T-helper 9 cell (primary cell): ENCODE results near the gene ADAMTS14.

Experiments used
- DNase-seq: peaks from one replicate; pipeline ENCODE4 v3.0.0-alpha.2; 2020

The ADAMTS14 gene

GRCh38 chr10:70774810-70775678 lies 102.7 kb downstream of the ADAMTS14 start:
- DNase-seq, result no peak

- no peak for DNase-seq
These were observed 103.6 kb downstream of the ADAMTS14 start for GRCh38 chr10:70775679-70776454.

DNA sequence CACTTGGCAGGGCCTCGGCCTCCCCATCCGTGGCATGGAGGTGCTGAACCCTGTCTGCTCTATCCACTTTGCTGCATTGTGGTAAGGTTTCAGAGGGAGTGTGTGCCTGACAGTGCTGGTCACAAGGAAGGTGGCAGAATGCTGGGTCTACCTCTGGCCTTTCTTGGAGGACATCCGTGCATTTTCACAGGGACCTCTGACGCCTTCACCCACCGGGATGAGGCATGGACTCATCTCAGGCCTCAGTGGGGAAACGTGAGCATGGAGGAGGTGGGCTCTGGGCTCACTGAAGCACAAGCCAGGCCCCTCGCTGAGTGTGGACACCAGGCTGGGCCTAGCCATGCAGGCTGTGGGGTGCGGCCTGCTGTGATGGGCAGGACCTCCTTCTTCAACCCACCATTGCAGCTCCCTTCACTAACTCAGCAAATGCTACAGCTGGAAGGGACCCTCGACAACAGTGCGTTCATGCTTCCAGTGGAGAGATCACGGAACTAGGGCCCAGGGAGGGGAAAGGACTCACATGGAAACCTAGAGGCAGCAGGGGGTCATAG lies 104.2 kb downstream of the ADAMTS14 start:
- DNase-seq, result no peak

DNA sequence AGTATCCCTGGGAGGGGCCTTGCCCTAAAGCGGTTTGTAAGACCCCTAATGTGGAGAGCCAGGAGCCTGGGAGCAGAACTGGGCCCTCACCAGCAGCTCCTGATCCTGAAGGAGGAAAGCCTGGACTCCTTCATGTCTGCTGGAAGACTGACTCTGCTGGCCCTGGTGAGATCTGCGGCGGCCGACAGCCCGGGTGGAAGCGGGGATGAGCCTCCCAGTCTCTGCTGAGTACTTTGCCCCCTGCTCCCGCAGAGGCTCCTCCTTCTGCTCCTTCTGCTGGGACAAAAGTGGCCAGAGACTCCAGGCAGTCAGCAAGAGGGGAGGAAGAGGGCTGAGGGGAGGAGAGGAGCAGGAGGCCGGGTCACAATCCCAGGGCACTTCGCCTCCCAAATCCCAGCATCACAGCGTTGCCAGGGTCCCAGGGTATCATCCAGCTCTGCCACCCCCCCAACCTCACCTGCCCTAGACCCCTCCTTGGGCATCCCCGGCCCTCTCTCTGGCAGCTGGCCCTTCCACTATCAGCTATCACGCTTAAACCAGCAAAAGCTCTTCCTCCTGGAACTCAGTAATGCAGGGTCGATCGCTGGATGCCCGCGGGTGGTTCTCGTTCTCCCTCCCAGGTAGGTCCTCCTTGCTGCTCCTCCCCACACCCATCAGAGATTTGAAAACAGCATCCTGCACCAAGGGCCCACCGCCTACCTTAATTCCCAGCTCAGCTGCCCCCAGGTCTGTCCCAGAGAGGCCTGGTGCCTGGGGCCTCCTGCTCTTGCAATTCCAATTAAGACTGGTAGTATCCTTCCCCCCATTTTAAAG lies 105.0 kb downstream of the ADAMTS14 start:
- no peak for DNase-seq

GRCh38 chr10:70778267-70778924 lies 106.1 kb downstream of the ADAMTS14 start:
- DNase-seq, result no peak

DNA sequence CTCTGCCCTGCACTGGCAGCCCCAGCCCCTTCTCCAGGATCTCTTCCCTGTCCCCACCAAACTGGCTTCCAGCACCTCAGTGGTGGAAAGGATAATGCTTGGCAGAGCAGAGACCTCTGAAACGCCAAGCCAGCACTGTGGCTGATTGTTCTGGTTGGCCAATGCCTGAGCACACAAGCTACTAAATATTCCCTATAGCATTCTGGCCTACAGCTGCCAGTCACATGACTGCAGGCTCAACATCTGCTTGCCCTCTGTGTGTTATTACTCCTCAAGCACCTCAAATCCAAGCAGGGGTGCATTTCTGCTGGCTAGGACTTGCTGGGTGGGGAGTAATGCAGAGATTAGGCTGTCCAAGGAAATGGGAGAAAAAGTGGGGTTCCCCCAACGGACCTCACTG lies 106.8 kb downstream of the ADAMTS14 start:
- DNase-seq, result no peak

DNA sequence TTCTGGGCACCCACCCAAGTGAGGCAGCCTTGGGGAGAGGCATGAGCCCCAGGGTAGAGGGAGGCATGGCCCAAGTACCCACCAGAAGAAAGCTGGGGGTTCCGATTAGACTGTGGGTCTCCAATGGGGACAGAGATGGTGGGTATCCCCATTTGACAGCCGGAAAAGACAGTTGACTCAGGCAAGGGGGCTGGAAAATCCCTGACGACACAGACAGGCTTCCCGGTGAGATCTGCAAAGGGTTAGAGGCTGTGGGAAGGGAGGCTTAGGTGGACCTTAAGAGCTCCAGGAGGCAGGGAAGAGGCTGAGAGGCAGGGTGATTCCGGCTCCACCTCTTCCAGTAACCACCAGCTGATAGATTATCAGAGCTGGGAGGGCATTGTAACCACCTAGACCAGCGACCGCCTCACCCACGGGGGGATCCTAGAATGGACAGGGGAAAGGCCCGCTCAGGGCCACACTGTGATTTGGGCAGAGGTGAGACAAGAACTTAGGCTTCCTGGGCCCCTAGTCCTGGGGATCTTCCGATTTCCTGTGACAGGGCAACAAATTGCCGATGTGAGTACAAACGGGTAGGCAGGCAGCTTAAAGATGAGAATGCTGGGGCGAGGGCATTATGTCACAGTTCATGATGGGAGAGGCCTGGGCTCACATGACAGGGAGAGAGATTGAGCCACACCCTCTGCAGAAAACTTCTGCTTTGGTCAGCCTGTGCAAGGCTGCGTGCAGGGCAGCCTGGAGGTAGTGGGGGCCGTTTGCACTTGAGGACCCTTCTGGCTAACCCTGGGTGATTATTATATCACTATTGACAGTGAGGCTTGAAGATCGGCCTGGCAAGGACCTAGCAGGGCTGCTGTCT lies 107.4 kb downstream of the ADAMTS14 start:
- no peak for DNase-seq

DNA sequence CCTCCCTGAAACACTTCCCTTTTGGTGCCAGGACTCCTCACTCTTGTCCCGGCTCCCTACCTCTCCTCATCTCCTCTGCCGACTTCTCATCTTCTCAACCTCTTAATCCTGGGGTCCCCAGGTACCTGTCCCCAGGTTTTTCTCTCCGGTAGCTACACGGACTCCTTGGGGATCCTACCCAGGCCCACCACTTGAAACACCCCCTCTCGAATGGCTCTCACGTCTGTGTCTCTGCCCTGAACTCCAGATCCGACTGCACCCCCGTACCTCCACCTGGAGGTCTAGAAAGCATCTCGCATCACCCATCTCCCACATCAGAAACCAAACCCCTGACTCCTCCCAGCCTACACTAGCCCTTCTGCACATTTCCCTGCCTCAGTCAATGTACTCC lies 108.1 kb downstream of the ADAMTS14 start:
- DNase-seq, result no peak

GRCh38 chr10:70780772-70781171 lies 108.5 kb downstream of the ADAMTS14 start:
- no peak for DNase-seq

DNA sequence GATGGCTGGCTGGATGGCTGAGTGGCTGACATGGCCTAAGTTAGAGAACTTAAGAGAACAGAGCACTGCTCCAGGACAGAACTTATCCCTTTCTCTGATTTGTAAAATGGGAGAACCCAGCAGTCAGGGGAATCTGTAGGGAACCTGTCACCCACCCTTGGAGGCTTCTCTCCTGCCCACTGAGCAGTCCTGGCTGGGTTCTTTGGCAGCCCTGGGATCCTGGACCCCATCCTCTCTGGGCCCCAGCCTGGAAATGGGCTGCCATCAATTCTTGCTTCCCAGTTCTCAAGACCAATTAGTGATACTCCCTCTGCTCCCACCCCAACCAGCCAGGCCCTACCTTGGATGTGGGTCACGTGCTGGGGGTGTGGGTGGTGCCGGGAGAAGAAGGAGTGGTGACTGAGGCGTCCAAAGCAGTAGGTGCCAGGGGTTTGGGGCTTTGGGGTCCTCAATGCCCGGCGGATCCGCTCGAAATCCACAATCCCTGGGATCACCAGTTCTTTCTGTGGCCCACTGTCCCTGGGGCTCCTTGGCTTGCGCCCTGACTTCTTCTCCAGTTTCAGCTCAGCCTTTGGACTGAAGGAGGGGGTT lies 109.2 kb downstream of the ADAMTS14 start:
- DNase-seq, result no peak

DNA sequence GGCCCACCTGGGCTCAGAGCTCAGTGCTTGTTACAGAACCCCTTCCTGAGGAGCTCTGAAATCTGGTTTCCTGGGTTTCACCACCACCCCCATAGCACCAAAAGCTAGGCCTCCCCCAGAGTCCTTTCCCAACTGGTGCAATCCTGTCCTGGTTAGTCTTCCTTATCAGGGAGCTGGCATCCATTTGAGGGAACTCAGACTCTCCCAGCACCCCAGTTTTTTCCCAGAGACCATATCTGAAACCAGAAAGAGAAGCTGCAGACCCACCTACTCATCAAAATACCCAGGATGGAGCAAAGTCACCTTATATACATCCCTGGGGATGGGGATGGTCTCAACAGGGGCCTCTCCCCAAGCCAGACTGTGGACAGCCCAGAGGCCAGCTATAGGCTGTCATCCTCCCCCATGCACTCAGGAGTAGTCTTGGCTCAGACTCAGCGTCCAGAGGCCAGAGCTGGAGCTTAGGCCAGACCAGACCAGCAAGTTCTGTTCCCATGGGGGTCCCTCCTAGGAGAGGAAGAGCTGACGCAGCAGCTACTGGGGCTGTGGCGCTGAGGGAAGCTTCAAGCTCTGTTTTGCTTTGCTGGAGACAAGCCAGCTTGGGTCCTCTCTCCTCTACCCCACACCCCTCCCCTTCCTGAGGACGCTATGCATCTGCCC lies 109.9 kb downstream of the ADAMTS14 start:
- DNase-seq, result no peak

DNA sequence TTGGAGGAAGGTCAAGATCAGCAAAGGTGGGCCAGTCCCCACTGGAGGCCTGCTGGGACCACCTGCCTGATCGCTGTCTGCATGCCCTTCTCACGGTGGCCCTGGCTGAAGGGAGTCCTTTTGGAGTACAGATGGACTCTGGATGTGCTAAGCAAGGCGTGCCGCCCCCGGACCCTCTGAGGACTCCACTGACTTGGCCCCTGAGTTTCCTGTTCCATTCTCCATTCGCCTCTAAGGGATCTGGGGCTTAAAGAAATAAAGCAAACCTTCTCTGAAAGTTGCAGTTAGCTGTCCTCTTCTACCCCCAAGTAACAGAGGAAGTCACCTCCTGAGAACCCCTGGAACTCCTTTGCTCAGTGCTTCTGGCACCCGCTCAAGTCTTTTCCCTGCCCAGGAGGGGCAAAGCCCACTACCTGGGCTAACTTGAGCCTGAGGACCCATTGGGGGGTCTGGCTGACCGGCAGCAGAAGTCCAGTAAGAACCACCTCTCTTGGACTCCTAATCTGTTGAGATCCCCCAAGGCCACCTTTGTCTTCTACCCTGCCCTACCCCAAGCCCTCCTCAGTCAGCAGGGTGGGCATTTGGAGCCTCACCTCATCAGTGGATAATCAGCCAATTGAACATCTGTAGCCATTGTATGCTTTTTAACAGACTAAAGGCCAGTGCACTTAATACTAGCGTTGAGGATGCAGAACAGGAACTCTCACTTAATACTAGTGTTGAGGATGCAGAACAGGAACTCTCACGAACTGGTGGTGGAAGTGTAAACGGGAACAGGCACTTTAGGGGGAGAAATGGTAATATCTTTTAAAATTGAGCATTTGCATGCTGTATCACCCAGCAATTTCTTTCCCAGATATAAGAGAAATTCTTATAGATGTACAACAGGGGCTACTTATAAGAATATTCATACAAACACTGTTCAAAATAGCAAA lies 110.7 kb downstream of the ADAMTS14 start:
- DNase-seq, result no peak

- no peak for DNase-seq
These were observed 111.7 kb downstream of the ADAMTS14 start for GRCh38 chr10:70784016-70784415.

DNA sequence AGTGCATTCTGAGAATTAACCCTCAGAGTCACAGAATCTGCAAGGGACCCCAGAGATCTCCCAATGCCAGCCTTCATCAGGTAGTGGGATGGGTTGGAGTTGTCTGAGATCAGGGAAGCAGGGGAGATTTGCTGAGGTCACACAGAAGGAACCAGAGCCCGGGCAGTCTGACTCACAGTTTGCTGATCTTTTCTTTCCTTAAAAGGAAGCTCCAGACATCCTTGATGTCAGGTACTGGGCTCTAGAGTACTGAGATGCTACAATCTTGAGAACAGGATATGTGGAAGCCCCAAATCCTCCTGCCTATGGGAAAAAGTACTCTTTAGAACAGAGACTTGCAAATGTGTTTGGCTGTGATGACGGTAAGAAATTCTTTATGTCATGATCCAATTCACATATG lies 112.2 kb downstream of the ADAMTS14 start:
- DNase-seq, result no peak

DNA sequence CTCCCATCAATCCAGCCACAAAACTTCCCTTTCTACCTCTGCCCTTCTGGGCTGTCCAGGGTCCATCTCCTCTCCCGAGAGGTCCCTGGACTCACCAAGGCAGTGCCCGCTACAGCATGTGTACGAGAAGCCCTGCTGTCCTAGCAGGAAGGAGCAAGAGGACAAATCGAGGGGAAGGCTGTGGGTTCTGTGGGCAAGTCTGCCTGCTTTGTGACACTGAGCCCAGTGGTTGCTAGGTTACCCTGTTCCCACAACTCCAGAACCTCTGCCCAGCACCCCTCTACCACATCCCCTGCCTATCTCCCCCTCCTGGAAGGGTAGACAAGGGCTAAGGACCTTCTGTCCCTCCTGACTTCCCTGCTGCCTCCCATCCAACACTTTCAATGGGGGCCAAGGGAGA lies 112.9 kb downstream of the ADAMTS14 start, which contains the start of gene TBATA:
Gene TBATA, minus strand, starts transcription at position 188 of the 400 bp plus-strand sequence. CDS start 1,998 bp downstream, outside the sequence.
- no peak for DNase-seq

DNA sequence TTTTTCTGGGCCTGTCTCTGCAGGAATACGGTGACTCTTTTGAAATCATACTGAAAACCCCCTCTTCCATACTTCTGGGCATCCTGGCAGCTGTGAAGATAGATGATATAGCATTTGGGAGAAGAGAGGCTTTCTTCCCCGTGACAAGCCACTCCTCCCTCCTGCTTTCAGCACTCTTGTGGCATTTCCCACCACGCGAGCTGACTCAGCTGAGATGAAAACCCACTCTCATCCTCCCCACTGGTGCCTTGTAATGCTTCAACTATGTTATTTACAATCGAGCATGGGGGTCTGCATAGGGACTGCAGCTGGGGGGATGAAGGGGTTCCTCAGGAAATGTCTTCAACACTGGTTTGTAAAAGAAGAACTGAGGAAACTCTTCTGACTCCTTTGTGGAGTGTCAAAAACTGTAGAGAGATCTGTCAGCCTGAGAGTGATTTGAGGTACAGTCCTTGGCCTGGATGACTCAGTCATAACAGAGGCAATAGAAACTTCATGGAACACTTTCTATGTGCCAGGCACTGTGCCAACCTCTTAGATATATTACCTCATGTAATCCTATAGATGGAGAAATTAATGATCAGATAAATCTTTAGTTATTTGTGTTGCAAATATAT lies 114.6 kb downstream of the ADAMTS14 start:
- DNase-seq, result no peak

DNA sequence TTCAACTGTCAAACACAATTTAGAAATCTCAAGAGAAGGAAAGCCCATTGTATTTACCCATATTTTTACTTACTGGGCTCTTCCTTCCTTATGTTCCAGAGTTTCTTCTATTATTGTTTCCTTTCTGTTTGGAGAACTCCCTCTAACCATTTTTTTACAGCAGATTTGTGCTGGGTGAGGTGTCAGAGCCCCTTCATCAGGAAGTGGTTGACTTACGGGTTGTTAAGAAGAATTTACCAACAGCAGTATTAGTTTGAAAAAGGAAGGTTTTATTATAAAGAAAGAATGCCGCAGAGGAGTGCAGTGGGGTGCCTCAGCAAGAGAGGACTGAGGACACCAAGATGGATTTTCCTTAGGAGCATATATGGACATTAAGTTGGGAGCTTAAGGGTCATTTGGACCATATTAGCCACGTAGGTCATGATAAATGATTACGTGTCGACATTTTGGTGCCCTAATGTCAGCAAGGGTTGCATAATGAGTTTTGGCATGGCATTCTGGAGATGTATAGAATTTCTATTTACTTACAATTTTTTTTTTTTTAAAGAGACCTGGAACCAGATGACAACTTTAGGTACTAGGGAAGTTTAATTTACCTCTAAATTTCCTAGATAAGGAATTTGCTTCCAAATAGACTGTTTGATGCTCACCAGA lies 119.2 kb downstream of the ADAMTS14 start:
- DNase-seq, result no peak

DNA sequence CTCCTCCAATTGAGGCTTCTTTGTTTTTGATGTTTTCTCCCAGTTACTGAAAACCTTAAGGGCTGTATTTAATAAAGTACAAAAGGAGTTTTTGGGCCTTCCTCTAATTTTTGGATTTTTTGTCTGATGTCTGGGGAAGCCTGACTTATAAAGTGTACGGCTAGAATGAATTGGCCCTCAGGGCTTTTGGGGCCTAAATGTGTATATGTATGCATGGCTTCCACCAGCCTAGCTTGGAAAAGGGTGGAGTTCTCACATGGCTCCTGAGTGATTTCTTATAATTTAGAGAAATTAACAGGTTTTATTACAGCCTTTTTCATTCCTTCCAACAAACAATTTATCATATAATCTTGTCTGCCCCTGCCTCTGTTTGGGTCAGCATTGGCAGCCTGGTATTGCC lies 123.3 kb downstream of the ADAMTS14 start:
- no peak for DNase-seq
